CD4-positive, alpha-beta T cell treated with Interleukin-17A for 4 hours (primary cell): ENCODE data around the gene BBS2.

Source experiments
- DNase-seq: peaks from one replicate; pipeline ENCODE4 v3.0.0-alpha.2; 2020; ENCODE audit warnings: mixed read lengths

Gene BBS2, protein sequence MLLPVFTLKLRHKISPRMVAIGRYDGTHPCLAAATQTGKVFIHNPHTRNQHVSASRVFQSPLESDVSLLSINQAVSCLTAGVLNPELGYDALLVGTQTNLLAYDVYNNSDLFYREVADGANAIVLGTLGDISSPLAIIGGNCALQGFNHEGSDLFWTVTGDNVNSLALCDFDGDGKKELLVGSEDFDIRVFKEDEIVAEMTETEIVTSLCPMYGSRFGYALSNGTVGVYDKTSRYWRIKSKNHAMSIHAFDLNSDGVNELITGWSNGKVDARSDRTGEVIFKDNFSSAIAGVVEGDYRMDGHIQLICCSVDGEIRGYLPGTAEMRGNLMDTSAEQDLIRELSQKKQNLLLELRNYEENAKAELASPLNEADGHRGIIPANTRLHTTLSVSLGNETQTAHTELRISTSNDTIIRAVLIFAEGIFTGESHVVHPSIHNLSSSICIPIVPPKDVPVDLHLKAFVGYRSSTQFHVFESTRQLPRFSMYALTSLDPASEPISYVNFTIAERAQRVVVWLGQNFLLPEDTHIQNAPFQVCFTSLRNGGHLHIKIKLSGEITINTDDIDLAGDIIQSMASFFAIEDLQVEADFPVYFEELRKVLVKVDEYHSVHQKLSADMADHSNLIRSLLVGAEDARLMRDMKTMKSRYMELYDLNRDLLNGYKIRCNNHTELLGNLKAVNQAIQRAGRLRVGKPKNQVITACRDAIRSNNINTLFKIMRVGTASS

DNA sequence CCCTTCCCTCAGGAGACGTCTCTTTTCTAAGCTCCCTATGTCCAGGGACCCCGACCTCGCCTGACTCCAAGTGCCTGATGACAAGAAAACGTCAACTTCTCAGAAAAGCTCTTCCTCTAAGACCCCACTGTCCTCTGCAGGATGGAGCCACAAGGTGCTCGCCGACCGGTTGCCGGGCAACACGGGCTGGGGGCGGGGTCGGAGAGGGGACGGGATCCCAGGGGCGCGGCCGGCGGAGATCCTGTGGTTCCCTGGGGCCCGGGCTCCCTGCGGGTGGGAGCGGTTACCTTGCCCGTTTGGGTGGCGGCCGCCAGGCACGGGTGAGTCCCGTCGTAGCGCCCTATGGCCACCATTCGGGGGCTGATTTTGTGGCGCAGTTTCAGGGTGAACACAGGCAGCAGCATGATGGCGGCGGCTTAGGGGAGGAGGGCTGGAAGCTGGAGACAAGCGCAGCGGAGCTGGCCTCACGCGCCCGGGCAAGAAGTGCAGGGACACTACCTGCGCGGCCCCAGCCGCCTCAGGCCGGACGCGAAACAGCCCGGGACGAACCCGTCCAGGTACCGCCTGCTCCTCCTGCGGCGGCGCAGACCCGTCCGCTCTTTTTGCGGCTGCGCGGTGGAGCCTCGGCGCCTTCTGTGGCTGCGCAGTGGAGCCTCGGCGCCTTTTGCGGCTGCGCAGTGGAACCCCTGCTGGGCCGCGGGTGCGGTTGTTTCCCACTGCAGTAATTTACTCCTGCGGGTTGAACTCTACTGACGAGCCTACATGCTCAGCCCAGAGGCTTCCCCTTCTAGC, at the start of gene BBS2:
BBS2 (minus strand) TSS at position 566 of the 792 bp plus-strand sequence; CDS start at position 404, 162 bp downstream.
- DNase-seq, result peak; percentile 95

DNA sequence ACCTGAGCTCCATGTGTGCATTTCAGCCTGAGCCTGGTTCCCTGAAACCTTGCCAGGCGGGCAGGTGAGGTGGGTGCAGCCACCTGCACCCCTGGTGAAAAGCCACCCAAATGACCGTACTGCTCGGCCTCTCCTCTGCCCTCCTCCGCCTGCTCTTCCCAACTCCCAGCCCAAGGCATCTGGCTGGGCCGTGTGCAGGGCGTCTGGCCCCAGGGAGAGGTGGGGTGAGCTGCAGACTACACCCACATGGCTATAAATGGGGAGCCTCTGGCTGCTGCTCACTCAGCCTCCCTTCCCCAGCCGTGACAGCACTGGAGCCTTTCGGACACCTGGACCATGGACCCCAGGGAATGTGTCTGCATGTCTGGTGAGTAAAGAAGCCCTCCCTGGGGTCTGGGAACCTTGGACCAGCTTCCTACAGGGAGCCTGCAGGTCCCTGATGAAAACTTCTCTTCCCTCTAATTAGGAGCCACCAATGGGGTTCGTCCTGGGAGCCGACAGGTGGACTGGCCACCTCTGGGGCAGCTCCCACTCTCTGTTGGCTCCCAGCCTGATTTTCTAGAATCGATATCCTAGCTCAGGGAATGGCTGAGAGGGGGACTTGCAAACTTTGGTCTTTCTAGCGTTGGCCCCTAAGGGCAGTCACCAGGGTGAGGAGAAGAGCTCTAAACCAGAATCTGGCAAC, 45.1 kb upstream of the BBS2 start, which contains the start of gene MT4:
MT4 (plus strand) TSS at position 281 of the 685 bp plus-strand sequence; CDS start at position 337, 56 bp downstream.
- no peak for DNase-seq

DNA sequence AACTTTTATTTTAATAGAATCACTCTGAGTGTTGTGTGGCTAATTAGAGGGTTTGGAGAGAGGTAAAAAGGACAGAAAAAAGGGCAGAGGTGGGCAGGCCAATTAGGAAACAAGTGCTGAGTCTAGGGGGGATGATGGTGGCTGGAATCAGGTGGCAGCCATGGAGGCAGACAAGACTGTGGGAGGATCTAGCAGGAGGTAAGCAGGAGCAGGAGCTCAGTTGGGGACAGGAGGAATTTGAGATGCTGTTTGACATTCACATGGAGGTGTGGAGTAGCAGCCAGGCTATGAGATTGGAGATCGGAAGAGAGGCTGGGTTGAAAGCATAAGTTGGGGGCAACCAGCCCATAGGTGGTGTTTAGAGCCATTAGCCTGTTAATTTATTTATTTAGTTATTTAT, 41.3 kb upstream of the BBS2 start:
- DNase-seq, result no peak

DNA sequence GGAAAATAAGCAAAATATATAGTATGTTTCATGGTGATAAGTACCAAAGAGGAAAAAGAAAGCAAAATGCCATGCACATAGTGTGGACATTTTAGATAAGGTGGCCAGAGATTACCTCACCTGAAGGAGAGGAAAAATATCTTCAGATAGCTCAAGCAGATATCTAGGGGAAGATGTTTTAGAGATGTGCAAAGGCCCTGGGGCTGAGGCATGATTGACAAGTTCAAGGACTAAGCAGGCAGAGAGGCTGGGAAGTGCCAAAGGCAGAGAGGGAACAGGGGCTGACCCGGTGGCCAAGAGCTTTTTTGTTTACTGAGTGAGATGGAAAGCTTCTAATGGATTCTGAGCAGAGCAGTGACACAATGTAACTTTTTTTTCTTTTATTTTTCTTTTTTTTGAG, 40.6 kb upstream of the BBS2 start:
- DNase-seq, result no peak

DNA sequence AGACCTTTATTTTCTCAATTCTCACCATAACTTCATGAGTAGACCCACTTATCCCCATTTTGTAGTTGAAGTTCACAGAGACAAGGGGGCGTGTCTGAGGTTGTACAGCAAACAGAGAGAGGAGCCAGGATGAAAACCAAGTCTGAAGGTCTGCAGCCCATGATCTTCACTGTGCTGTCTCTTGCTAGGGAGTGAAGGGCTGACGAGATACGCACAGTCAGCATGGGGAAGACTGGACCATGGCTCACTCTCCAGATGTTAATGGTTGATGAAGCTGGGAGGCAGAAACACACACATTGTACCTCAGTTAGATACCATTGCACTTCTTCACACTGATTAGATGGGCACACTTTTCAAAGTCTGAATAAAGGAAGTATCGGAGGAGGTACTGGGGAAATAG, 39.3 kb upstream of the BBS2 start:
- DNase-seq, result no peak

DNA sequence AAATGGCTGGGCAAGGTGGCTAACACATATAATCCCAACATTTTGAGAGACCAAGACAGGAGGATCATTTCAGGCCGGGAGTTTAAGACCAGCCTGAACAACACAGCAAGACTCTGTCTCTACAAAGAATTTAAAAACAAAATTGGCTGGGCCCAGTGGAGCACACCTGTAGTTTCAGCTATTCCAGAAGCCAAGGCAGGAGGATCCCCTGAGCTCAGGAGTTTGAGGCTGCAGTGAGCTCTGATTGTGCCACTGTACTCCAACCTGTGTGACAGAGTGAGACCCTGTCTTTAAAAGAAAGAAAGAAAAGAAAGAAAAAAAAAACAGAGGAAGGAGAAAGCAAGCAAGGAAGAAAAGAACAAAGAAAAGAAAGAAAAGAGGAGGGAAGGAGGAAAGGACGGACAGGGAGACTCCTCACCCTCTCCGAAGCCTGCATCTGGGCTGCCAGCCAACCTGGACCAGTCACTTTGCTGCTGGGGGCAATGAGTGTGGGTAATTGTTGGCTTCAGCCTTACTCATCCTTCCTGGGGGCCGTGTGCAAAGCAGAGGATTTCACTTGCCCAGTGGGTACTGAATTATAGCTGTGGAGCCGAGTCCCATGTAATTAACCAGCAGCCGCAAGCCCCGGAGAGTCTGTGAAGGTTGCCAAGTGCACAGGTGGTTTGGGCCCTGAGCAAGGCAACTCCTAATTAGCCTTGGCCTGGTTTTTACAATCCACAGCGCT, 38.4 kb upstream of the BBS2 start:
- no peak for DNase-seq

DNA sequence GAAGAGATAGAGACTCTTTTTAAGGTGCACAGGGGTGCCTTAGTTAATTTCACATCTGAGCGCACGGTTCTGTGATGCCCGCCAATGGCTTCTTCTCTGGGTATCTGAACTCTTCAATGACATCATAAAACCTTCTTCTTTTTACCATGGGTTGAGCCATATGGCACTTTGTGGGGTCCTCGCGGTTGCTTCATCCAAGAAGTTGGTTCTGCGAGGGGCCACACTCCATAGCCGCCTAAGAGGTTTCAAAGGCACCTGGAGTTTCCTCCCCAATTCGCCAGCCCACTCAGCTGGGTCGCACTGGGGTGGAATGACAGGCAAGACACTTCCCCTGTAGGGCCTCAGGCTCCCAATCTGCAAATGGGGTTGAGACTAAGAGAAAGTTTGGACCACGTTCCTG, 34.6 kb upstream of the BBS2 start:
- no peak for DNase-seq

DNA sequence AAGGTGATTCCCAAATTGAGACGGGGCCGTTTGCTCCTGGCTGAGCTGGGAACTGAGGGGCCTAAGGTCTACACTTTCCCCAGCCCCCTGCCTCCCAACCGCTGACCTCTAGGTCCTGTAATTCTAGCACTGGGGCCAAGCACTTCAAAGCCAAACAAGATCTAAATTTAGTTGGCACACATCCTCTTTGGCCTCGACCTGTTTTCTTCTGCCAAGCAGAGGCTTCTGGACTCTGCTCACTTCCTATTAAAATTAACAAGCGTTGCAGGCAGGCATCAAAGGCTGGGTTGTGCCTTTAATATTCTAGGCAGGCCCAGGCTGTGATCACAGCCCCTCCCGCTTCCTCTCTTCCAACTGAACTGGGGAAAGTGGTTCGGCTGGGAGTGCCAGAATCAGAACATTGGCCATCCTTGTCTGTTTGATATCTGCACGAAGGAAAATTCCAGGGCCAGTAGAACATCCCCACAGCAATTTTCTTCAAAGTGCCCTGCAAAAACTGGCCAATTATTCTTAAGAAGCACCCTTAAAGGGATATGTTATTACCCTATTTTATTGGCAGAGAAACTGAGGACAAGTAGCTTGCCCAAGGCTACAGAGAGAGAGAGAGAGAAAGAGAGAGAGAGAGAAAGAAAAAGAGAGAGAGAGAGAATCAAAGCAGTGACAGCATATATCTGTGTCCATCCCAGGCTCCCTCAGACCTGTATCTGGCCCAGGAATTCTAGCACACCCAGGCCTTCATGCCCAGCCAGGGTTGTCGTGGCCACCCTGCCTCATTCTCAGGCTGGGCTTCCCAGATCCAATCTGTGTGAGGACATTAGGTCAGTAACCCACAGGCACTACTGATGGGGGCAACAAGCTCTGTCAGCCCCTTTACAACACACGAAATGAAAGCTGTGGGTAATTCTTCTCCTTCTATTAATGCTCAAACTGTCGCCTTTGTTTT, 32.2 kb upstream of the BBS2 start:
- DNase-seq, result no peak

DNA sequence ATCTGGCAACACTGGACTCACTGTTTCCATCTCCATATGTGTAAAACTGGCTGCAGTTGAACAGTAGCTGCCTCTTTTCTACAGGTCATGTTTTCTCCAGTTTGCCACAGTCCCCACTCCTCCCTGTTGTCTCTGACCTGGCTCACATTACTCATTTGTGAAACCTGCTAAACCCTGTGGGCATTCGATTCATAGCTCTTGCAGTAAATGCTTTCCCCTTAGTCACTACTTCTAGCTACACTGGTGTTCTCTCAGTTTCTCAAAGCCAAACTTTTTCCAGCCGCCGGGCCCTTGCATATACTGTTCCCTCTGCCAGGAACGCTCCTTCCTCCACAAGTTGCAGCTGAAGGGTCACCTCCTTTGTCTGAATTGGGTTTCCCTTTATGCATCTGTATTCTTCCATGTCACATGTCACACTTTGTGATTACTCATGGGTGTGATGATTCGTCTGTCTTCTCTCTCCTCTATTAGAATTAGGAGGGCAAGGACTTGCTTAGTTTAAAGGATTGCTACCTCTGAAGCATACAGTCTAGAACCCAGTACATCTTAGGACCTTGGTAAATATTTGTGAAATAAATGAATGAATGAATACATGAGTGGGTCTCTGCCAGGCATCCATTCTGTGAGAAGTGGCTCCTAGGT, 30.0 kb upstream of the BBS2 start:
- no peak for DNase-seq

DNA sequence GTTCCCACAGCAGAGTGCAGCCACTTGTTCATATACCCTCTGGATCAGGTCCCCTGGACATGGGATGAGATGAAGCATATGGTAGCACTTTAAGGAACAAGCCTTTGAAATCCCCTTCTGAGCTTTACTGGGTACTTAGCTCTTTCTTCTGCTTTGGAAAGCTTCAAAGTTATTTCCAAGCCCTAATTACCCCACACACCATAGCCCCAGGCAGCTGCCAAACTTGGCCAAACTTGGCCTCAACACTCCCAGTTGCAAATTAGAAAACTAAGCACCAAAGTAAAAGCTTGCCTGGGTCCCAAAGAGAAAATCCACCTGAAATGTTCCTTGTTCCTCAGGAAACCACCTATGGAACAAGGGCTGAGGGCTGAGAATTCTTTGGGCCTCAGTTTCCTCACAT, 29.3 kb upstream of the BBS2 start:
- no peak for DNase-seq

DNA sequence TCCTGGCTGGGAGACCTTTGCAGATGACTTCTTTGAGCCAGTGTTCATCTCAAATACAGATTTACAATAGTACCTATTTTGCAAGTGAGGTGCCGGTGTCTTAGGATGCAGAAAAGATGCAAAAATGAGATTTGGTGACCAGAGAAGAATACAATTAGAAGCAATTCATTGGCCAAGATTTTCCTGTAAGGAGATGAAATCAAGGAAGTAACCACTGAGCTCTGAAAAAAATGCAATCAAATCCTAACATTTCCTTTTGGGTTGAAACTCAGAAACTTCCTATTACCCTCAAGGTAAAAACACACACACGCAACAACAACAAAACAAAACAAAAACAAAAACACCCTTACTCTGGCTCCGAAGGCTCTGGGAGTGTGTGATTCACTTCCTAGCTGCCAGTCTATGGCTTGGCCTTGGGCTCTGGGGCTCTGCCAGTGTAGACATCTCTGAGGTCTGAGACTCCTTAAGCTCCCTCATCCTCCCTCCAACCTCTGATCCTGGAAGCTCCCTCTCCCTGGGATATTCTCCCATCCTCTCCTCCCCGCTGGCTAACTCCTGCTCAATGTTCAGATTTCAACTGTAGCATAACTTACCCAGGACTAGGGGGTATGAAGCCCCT, 28.2 kb upstream of the BBS2 start:
- no peak for DNase-seq

DNA sequence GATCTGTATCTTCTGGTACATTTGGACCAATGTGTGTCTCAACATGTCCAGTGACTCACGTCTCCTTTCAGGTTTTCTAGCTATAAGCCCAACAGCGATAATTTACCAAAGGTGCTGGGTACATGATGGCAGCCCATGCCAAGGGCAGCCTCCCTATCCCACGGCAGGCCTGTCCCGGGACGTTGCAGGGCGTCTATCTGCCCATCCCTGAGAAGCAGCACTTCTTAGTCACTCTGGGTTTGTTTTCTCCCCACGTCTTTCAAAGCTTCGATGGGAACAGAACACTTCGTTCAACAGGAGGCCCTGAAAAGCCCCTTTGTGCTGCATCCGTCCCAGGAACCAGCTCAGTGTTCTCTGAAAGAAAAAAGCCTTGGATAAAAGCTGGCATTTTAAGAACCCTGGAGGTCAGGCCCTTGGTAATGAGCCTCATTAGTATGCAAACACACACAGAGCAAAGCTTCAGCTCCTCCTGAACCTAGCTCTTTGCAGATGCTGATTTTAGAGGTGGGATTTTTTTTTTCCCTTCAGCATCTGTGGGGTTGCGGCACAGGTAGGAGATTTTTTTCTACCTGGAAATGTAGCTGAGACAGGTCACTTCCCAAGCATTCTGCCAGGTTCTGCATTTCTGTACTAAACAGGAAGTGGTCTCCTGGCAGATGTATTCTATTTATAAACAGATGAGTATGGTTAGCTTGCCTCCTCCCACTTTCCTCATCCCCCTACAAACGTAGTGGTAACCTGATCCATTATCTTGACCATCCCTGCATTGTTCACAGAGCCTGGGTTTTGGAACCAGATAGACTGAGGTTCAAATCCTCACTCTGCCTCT, 27.5 kb upstream of the BBS2 start:
- no peak for DNase-seq

DNA sequence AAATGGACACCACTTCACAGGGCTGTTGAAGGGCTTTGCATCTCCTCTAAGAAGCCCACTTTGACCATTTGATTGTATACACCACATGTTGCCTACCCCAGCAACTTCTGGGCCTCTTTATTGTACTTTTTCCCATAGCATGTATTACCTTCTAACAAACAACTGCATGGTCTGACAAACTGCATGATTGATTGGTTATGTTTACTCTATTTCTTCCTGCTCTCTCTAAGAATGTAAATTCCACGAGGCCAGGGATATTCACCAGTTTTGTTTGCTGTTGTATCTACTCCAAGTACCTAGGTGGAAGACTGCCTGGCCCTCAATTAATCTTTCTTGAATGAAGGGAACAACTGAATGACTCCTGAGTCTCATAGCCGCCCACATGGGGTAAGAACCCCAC, 22.2 kb upstream of the BBS2 start:
- no peak for DNase-seq

DNA sequence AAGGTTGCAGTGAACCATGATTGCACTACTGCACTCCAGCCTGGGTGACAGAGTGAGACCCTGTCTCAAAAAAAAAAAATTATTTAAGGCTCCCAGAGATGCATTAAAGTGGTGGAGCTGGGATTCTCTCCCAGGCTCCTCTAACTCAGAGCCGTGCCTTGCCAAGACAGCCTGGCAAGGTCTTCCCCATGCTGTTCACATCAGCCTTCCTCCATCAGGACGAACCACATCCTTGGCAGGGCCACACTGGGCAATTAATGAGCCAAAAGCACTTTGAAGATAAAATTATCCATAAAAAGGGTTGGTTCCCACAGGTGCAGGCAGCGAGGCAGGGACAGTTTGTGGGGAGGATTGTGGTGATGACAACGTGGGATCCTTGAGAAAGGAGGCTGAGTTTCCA, 19.8 kb upstream of the BBS2 start:
- no peak for DNase-seq

DNA sequence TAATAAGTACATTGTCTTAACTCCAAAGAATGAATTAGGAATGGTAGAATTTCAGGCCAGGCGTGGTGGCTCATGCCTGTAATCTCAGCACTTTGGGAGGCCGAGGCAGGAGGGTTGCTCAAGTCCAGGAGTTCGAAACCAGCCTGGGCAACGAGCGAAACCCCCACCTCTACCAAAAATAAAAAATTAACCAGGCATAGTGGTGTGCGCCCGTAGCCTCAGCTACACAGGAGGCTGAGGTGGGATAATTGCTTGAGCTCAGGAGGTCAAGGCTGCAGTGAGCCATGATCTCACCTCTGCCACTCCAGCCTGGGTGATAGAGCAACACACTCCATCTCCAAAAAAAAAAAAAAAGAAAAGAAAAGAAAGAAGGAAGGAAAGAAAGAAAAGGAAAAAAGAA, 18.5 kb upstream of the BBS2 start:
- DNase-seq, result no peak

DNA sequence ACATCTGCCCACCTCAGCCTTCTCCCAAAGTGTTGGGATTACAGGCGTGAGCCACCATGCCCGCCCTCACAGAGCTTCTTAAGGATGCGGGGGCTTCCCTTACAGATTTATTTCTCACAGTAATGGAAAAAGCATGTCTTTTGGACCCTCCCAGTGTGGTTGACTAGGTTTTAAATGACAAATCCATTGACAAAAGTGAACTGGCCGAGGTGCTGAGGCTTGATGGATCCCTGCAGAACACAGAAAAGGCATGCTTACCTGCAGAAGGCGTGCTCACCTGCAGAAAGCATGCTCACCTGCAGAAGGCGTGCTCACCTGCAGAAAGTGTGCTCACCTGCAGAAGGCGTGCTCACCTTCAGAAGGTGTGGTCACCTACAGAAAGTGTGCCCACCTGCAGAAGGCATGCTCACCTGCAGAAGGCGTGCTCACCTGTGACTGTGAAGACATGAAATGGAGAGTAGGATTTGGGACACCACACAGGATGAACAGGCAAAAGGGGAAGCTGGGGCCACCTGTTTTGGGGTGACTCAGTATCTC, 15.1 kb upstream of the BBS2 start:
- no peak for DNase-seq

DNA sequence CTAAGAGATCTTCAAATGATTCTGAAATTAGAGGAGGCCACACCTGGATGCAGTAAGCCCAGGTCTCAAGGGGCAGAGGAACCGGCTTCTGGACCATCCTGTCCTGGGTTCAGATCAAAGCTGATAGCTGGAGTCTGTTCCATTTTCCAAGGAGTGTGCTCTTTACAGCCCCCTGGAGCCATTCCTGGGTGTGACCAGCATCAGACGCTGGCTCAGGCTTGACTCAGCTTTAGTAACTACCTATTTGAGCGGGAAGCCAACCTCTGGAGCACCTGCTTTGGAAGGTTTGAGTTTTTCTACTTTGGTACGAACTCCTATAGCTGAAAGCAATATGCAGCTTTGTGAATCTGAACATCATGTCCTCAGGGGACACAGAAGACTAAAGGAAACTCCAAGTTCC, 12.9 kb upstream of the BBS2 start:
- DNase-seq, result no peak

DNA sequence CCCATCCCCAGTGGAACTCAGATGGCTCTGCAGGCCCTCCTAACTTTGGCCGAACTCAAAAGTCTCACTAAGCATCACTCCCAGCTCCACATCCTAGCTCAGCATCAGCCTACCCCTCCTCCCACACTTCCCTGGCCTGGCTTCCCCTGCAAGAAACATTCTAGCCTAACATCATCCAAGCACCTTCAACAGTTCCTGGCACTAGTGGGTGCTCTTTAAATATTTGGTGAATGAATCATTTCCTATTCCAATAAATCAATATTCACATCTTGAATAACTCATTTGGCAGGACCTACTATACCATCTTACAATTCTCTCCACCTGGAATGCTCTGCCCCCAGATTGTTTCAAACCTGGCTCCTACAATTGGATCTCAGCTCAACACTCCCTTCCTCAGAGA, 11.0 kb upstream of the BBS2 start:
- no peak for DNase-seq

DNA sequence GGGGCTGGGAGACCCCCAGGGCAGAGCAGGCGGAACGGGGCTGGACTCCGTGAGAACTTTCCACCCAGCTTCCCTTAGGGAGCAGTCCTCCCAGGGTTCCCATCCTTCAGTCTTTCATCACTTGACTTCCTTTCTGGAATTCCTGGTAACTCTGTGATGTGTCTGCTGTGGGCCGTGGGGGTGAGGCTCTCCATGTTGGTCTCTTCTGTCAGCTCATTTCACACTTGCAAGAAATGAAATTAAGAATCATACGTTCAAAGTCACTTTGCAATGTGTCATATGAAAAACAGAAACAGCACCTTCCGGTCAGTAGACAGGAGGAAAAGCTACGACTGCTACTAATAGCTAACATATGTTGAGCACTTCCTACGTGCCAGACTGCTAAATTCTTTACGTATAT, 5.4 kb upstream of the BBS2 start:
- DNase-seq, result no peak
